Stimulated activated CD8-positive, alpha-beta memory T cell treated with anti-CD3 and anti-CD28 coated beads, Interleukin-12 subunit alpha, Interleukin-12 subunit beta, amount 100 ng/mL, for 24 hours (primary cell): ENCODE data around the gene TPO.
"Not testable (repeated sequence)": the region's sequence is repeated elsewhere in the genome, so short reads cannot be mapped to it uniquely, and the experiment has no call there.

Experiments used
- DNase-seq: peaks from one replicate; pipeline ENCODE4 v3.0.0-alpha.2; 2020; ENCODE audit errors: extremely low read depth

TPO gene

GRCh38 chr2:1413156-1413710 is at the start of gene TPO:
Gene TPO, plus strand, starts transcription at chr2:1413463. Its CDS starts 946 bp downstream, at chr2:1414409.
- DNase-seq: no peak

GRCh38 chr2:1366546-1367134 is 46.6 kb upstream of the TPO start:
- no peak for DNase-seq

GRCh38 chr2:1367601-1368000 is 45.7 kb upstream of the TPO start:
- DNase-seq: no peak

- no peak for DNase-seq
These were observed 43.4 kb upstream of the TPO start for GRCh38 chr2:1369905-1370304.

GRCh38 chr2:1370461-1370860 is 42.8 kb upstream of the TPO start:
- DNase-seq: no peak

- DNase-seq: no peak
These were observed 42.2 kb upstream of the TPO start for GRCh38 chr2:1371082-1371481.

- no peak for DNase-seq
These were observed 39.4 kb upstream of the TPO start for GRCh38 chr2:1373830-1374229.

- DNase-seq: no peak
These were observed 39.0 kb upstream of the TPO start for GRCh38 chr2:1374287-1374686.

GRCh38 chr2:1375794-1376193 is 37.5 kb upstream of the TPO start:
- DNase-seq: no peak

- DNase-seq: no peak
These were observed 35.8 kb upstream of the TPO start for GRCh38 chr2:1377473-1377872.

GRCh38 chr2:1378456-1379150 is 34.7 kb upstream of the TPO start:
- DNase-seq: no peak

- no peak for DNase-seq
These were observed 31.6 kb upstream of the TPO start for GRCh38 chr2:1381644-1382043.

- not testable (repeated sequence) for DNase-seq
These were observed 25.1 kb upstream of the TPO start for GRCh38 chr2:1387954-1388725.

GRCh38 chr2:1390118-1390517 is 23.1 kb upstream of the TPO start:
- DNase-seq: not testable (repeated sequence)

- DNase-seq: no peak
These were observed 19.9 kb upstream of the TPO start for GRCh38 chr2:1393321-1393720.

- no peak for DNase-seq
These were observed 18.4 kb upstream of the TPO start for GRCh38 chr2:1394709-1395408.

GRCh38 chr2:1397350-1397749 is 15.9 kb upstream of the TPO start:
- DNase-seq: no peak

- no peak for DNase-seq
These were observed 15.1 kb upstream of the TPO start for GRCh38 chr2:1398191-1398590.

GRCh38 chr2:1400943-1401735 is 12.1 kb upstream of the TPO start:
- DNase-seq: no peak

- no peak for DNase-seq
These were observed 11.2 kb upstream of the TPO start for GRCh38 chr2:1402064-1402463.

- DNase-seq: no peak
These were observed 9.7 kb upstream of the TPO start for GRCh38 chr2:1403565-1403964.
